ENCODE measurements around the gene VWA8.

Gene VWA8

GRCh38 chr13:41520016-41520659 lies 440.8 kb downstream of the VWA8 start:
- TF ChIP-seq SIN3A (IDR thresholded peaks at IDR 0.05; ENCODE audit: borderline replicate concordance, insufficient read depth, low read length) (no peak), POLR2AphosphoS5 (IDR thresholded peaks at IDR 0.05; ENCODE audit: low read depth, low read length) (no peak), FOXP2 (optimal IDR thresholded peaks at IDR 0.05; ENCODE audit: borderline replicate concordance, extremely low read depth, extremely low read length, insufficient read depth) (no peak), TAF1 (IDR thresholded peaks at IDR 0.05; ENCODE audit: borderline replicate concordance, insufficient read depth, low read length) (no peak), REST (IDR thresholded peaks at IDR 0.05; ENCODE audit: insufficient read depth in 1 of 2, low read depth in 2 of 2, low read length in 2 of 2) (no peak)
